ENCODE measurements around the gene OTUD5. TPM values are rescaled to one million over a fixed set of nuclear protein-coding genes. Genes with fewer than 3 reads are reported as not detected.

OTUD5 gene
- total RNA-seq, 1 experiment from 2014 or later: 52.6 TPM

- Mint-ChIP-seq H3K4me3 (no peak overlapping the region), H3K9me3 (no peaks in the 10 kb centered on the region), H3K27me3 (ENCODE audit: low read depth) (no peaks in the 10 kb centered on the region), H3K36me3 (peaks cover 41% of the 10 kb centered on the region), H3K4me1 (peaks cover 6% of the 10 kb centered on the region; the same call in 1 of the 2 replicates), H3K27ac (no peak overlapping the region)
- ChIA-PET POLR2A (no interaction called here), CTCF (interaction anchor here (0.8 kb wide), 1 partner anchor 27 kb away, joined by 5 read pairs; the partner anchor contains the start of gene KCND1)
- DNase-seq (ENCODE audit: low spot score): no peak
- TF ChIP-seq, protein P1, sequence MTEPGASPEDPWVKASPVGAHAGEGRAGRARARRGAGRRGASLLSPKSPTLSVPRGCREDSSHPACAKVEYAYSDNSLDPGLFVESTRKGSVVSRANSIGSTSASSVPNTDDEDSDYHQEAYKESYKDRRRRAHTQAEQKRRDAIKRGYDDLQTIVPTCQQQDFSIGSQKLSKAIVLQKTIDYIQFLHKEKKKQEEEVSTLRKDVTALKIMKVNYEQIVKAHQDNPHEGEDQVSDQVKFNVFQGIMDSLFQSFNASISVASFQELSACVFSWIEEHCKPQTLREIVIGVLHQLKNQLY (CRISPR knock-in tag; IDR thresholded peaks at IDR 0.05): no peak
- TF ChIP-seq RORB (CRISPR knock-in tag; IDR thresholded peaks at IDR 0.05): no peak
- TF ChIP-seq SMAD3 (CRISPR knock-in tag; IDR thresholded peaks at IDR 0.05; ENCODE audit: borderline replicate concordance): no peak
- no peak for TF ChIP-seq CREB1 (CRISPR knock-in tag; IDR thresholded peaks at IDR 0.05)
- TF ChIP-seq ZNF671 (CRISPR knock-in tag; IDR thresholded peaks at IDR 0.05): no peak
- no peak for TF ChIP-seq TP53 (CRISPR knock-in tag; IDR thresholded peaks at IDR 0.05)
- no peak for TF ChIP-seq TCF7 (CRISPR knock-in tag; IDR thresholded peaks at IDR 0.05; ENCODE audit: low read depth)
- TF ChIP-seq OVOL2 (CRISPR knock-in tag; IDR thresholded peaks at IDR 0.05; ENCODE audit: borderline replicate concordance): no peak
- no peak for TF ChIP-seq ZNF317 (CRISPR knock-in tag; IDR thresholded peaks at IDR 0.05; ENCODE audit: borderline replicate concordance, low read depth)
- TF ChIP-seq CBFB (CRISPR knock-in tag; IDR thresholded peaks at IDR 0.05; ENCODE audit: low read depth): no peak
- no peak for TF ChIP-seq NR1H2 (CRISPR knock-in tag; IDR thresholded peaks at IDR 0.05)
- TF ChIP-seq ZNF416 (CRISPR knock-in tag; IDR thresholded peaks at IDR 0.05): no peak
- TF ChIP-seq, protein P2, sequence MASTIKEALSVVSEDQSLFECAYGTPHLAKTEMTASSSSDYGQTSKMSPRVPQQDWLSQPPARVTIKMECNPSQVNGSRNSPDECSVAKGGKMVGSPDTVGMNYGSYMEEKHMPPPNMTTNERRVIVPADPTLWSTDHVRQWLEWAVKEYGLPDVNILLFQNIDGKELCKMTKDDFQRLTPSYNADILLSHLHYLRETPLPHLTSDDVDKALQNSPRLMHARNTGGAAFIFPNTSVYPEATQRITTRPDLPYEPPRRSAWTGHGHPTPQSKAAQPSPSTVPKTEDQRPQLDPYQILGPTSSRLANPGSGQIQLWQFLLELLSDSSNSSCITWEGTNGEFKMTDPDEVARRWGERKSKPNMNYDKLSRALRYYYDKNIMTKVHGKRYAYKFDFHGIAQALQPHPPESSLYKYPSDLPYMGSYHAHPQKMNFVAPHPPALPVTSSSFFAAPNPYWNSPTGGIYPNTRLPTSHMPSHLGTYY (CRISPR knock-in tag; IDR thresholded peaks at IDR 0.05): no peak
- TF ChIP-seq GTF2I (CRISPR knock-in tag; conservative IDR thresholded peaks at IDR 0.05): no peak
- no peak for TF ChIP-seq SP1 (CRISPR knock-in tag; conservative IDR thresholded peaks at IDR 0.05)
- TF ChIP-seq, protein P3, sequence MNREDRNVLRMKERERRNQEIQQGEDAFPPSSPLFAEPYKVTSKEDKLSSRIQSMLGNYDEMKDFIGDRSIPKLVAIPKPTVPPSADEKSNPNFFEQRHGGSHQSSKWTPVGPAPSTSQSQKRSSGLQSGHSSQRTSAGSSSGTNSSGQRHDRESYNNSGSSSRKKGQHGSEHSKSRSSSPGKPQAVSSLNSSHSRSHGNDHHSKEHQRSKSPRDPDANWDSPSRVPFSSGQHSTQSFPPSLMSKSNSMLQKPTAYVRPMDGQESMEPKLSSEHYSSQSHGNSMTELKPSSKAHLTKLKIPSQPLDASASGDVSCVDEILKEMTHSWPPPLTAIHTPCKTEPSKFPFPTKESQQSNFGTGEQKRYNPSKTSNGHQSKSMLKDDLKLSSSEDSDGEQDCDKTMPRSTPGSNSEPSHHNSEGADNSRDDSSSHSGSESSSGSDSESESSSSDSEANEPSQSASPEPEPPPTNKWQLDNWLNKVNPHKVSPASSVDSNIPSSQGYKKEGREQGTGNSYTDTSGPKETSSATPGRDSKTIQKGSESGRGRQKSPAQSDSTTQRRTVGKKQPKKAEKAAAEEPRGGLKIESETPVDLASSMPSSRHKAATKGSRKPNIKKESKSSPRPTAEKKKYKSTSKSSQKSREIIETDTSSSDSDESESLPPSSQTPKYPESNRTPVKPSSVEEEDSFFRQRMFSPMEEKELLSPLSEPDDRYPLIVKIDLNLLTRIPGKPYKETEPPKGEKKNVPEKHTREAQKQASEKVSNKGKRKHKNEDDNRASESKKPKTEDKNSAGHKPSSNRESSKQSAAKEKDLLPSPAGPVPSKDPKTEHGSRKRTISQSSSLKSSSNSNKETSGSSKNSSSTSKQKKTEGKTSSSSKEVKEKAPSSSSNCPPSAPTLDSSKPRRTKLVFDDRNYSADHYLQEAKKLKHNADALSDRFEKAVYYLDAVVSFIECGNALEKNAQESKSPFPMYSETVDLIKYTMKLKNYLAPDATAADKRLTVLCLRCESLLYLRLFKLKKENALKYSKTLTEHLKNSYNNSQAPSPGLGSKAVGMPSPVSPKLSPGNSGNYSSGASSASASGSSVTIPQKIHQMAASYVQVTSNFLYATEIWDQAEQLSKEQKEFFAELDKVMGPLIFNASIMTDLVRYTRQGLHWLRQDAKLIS (CRISPR knock-in tag; IDR thresholded peaks at IDR 0.05; ENCODE audit: borderline replicate concordance): no peak
- TF ChIP-seq HMGXB4 (CRISPR knock-in tag; IDR thresholded peaks at IDR 0.05): no peak
- ATAC-seq: no peak
Observed at GRCh38 chrX:48998391-48998790, 41.0 kb upstream of the OTUD5 start.

DNA sequence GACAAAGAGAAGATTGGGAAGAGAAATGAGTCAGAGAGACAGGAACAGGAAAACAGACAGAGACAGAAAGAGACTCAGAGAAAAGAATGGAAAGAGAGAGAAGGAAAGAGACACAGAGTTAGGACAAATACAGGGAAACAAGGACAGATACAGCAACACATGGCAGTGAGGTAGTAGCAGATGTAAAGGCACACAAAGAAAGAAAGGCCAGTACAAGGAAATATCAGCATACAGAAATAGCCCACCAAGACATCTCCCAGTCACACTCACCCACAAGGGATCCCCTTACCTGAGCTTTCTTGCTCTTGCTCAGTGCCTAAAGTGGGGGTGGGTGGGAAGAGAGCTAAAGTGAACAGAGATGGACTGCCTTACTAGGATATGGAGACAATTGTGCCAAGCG, 40.5 kb upstream of the OTUD5 start:
- ATAC-seq: no peak
- Mint-ChIP-seq H3K36me3 (peaks cover 45% of the 10 kb centered on the region), H3K4me3 (no peak overlapping the region), H3K27me3 (ENCODE audit: low read depth) (no peaks in the 10 kb centered on the region), H3K4me1 (peaks cover 6% of the 10 kb centered on the region; the same call in 1 of the 2 replicates), H3K9me3 (no peaks in the 10 kb centered on the region), H3K27ac (no peak overlapping the region)
- CTCF ChIA-PET: no interaction called here
- no peak for DNase-seq (ENCODE audit: low spot score)
- no peak for TF ChIP-seq NFYB (CRISPR knock-in tag; conservative IDR thresholded peaks at IDR 0.05; ENCODE audit: low read depth)
- no peak for TF ChIP-seq CDX4 (CRISPR knock-in tag; IDR thresholded peaks at IDR 0.05; ENCODE audit: borderline replicate concordance)
- no peak for TF ChIP-seq ATF6 (CRISPR knock-in tag; IDR thresholded peaks at IDR 0.05)
- no peak for TF ChIP-seq NFATC4 (CRISPR knock-in tag; IDR thresholded peaks at IDR 0.05)
- no peak for TF ChIP-seq MAX (CRISPR knock-in tag; IDR thresholded peaks at IDR 0.05)
- no peak for TF ChIP-seq JAZF1 (CRISPR knock-in tag; IDR thresholded peaks at IDR 0.05)
- POLR2A ChIA-PET: no interaction called here
